ENCODE results near the gene CFAP92.
"Not testable (repeated sequence)": the region's sequence is repeated elsewhere in the genome, so short reads cannot be mapped to it uniquely, and the experiment has no call there.

Gene CFAP92

DNA sequence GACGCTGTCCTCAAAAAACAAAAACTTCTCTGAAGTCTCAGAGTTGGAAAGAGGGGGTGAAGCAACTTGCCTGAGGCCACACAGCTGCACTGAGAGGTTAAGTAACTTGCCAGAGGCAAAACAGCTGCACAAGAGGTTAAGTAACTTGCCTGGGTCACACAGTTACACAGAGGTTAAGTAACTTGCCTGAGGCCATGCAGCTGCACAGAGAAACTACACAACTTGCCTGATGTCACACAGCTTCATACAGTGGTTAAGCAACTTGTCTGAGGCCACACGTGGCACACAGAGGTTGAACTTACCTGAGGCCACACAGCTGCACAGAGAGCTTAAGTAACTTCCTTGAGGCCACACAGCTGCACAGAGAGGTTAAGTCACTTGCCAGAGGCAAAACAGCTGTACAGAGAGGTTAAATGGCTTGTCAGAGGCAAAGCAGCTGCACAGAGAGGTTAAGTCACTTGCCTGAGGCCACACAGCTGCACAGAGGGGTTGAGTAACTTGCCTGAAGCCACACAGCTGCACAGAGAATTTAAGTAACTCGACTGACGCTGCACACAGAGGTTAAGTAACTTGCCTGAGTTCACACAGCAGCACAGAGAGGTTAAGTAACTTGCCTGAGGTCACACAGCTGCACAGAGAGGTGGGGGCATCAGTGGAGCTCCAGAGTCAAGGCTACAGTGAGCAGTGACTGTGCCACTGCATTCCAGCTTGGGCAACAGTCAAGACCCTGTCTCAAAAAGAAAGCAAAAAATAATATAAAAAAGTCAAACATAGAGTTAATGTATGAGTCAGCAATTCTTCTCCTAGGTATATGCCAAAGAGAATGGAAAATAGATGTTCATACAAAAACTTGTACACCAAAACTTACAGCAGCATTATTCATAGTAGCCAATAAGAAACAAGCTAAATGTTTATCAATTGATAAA, 126.4 kb downstream of the CFAP92 start:
- TF ChIP-seq EZH2 (IDR thresholded peaks at IDR 0.05; ENCODE audit: borderline replicate concordance, low read length): no peak
- TF ChIP-seq, protein P1, sequence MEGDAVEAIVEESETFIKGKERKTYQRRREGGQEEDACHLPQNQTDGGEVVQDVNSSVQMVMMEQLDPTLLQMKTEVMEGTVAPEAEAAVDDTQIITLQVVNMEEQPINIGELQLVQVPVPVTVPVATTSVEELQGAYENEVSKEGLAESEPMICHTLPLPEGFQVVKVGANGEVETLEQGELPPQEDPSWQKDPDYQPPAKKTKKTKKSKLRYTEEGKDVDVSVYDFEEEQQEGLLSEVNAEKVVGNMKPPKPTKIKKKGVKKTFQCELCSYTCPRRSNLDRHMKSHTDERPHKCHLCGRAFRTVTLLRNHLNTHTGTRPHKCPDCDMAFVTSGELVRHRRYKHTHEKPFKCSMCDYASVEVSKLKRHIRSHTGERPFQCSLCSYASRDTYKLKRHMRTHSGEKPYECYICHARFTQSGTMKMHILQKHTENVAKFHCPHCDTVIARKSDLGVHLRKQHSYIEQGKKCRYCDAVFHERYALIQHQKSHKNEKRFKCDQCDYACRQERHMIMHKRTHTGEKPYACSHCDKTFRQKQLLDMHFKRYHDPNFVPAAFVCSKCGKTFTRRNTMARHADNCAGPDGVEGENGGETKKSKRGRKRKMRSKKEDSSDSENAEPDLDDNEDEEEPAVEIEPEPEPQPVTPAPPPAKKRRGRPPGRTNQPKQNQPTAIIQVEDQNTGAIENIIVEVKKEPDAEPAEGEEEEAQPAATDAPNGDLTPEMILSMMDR (IDR thresholded peaks at IDR 0.05; ENCODE audit: low read length): no peak
- H3K27ac ChIP-seq (ENCODE audit: low read depth, low read length, poor library complexity, severe bottlenecking): no peak overlapping the region
- no peaks in the 10 kb centered on the region for H3F3A ChIP-seq (ENCODE audit: insufficient read depth, low read length)
- H3K27me3 ChIP-seq (ENCODE audit: insufficient read depth, low read length): no peaks in the 10 kb centered on the region
- H3K4me1 ChIP-seq (ENCODE audit: insufficient read depth, low read length, severe bottlenecking): no peaks in the 10 kb centered on the region
- no peaks in the 10 kb centered on the region for H3K79me2 ChIP-seq (ENCODE audit: insufficient read depth, low read length)
- H3K9me3 ChIP-seq (ENCODE audit: low read length): no peaks in the 10 kb centered on the region
- no peaks in the 10 kb centered on the region for H3K36me3 ChIP-seq (ENCODE audit: insufficient read depth, low read length)
- no peak overlapping the region for H3K9ac ChIP-seq (ENCODE audit: low read length)
- no peaks in the 10 kb centered on the region for H4K20me1 ChIP-seq (ENCODE audit: insufficient read depth, low read length)
- no peak overlapping the region for H2AFZ ChIP-seq (ENCODE audit: low read length)
- no peaks in the 10 kb centered on the region for H3K9me2 ChIP-seq (ENCODE audit: low read depth, low read length)
- no peak overlapping the region for H3K4me2 ChIP-seq (ENCODE audit: low read length)
- H3K4me3 ChIP-seq (ENCODE audit: low read depth, low read length, poor library complexity, severe bottlenecking): no peak overlapping the region

DNA sequence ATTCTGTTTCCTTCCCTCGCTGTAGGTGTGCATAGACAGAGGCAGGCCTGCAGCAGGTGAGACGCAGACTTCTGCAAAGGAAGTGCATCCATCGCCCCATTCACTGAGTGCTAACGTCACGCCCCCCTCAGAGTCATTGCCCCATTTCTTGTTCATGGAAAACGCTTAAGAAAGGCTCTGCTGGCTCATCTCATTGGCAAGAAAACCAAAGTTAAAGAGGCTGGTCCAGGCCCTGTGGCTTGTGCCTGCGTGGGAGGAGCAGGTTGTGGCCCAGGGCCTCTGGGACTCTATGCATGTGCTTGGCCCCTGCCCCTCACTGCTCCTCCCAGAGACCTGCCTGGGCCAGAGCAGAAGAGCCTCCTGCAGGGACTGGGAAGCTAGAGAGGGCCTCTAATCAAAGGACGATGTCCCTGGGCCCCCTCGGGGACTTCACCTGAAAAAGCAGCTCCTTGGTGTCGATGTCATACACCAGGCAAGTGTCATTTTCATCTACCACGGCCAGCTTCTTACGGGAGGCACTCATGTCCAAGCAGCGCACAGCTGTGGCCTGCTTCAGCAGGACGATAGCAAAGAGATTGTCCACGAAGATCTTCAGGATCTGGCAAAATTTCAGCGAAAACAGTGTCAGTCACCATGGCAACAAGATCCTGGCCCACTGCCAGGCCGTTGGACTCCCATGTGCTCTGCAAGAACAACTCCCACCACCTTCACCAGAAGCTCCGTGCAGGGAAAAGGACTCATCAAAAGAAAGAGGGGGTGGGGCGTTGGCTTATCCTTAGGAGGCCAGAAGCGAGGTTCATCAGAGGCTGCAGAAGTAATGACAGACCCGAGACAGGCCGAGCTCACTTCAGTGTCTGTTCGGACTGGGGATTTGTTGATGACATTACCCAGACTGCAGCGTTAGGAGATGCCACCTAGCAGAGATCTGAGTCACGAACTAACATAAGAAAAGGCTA, 128.7 kb downstream of the CFAP92 start:
- H3K27ac ChIP-seq (ENCODE audit: low read depth, low read length, poor library complexity, severe bottlenecking); H2AFZ ChIP-seq (ENCODE audit: low read length); H4K20me1 ChIP-seq (ENCODE audit: insufficient read depth, low read length); H3K27me3 ChIP-seq (ENCODE audit: insufficient read depth, low read length); H3F3A ChIP-seq (ENCODE audit: insufficient read depth, low read length); H3K4me3 ChIP-seq (ENCODE audit: low read depth, low read length, poor library complexity, severe bottlenecking); H3K9me2 ChIP-seq (ENCODE audit: low read depth, low read length); H3K4me1 ChIP-seq (ENCODE audit: insufficient read depth, low read length, severe bottlenecking); H3K4me2 ChIP-seq (ENCODE audit: low read length); H3K9ac ChIP-seq (ENCODE audit: low read length); H3K9me3 ChIP-seq (ENCODE audit: low read length); H3K79me2 ChIP-seq (ENCODE audit: insufficient read depth, low read length): not testable (repeated sequence)
- peaks cover 12% of the 10 kb centered on the region; the same call in 1 of the 2 replicates for H3K36me3 ChIP-seq (ENCODE audit: insufficient read depth, low read length)

DNA sequence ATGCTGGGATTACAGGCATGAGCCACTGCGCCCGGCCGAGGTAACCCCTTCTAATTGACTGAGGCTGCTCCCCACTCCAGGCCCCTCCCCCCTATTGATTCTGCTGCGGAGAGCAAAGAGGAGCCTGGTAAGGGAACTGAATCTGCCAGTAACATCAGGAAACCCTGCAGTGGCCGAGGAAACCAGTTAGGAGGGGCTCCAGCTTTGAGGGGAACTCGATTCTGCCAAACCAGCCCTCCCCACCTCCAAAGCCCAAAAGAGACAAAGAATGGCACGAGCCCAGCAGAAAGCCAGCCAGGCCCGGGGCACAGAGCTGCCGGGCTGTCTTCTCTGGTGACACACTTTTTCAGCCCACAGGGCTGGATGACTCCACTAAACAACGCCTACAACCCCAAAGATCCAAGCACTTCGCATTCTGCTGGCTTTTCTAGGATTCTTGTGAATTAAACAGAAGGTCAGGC, 129.5 kb downstream of the CFAP92 start:
- Histone ChIP-seq H3K9me2 (ENCODE audit: low read depth, low read length) (no peaks in the 10 kb centered on the region), H3K4me2 (ENCODE audit: low read length) (no peak overlapping the region), H3F3A (ENCODE audit: insufficient read depth, low read length) (no peaks in the 10 kb centered on the region), H3K4me1 (ENCODE audit: insufficient read depth, low read length, severe bottlenecking) (no peaks in the 10 kb centered on the region), H4K20me1 (ENCODE audit: insufficient read depth, low read length) (no peaks in the 10 kb centered on the region), H3K4me3 (ENCODE audit: low read depth, low read length, poor library complexity, severe bottlenecking) (no peak overlapping the region), H3K9ac (ENCODE audit: low read length) (no peak overlapping the region), H3K79me2 (ENCODE audit: insufficient read depth, low read length) (no peaks in the 10 kb centered on the region), H3K27me3 (ENCODE audit: insufficient read depth, low read length) (no peaks in the 10 kb centered on the region), H3K27ac (ENCODE audit: low read depth, low read length, poor library complexity, severe bottlenecking) (no peak overlapping the region), H2AFZ (ENCODE audit: low read length) (no peak overlapping the region), H3K36me3 (ENCODE audit: insufficient read depth, low read length) (peaks cover 16% of the 10 kb centered on the region; the same call in 1 of the 2 replicates), H3K9me3 (ENCODE audit: low read length) (peaks cover 16% of the 10 kb centered on the region)
- TF ChIP-seq EZH2 (IDR thresholded peaks at IDR 0.05; ENCODE audit: borderline replicate concordance, low read length): no peak
- TF ChIP-seq, protein P1 (IDR thresholded peaks at IDR 0.05; ENCODE audit: low read length): no peak

Data from OCI-LY1 (cell line).